Uterus (tissue), 2 donors: ENCODE results near the gene USP47.

ENCODE experiments used
- CTCF ChIP-seq, 4 experiments: fragments of 200-600 bp in 2 of 4; fragments of 450-650 bp in 2 of 4; sonication (generic) in 2 of 4; IDR thresholded peaks; one replicate each; pipeline ENCODE4 v1.5.1; 2016 to 2019; ENCODE audit warnings: antibody characterized with exemption in 4 of 4, mild to moderate bottlenecking in 2 of 4, moderate library complexity in 1 of 4
- POLR2A ChIP-seq, 2 donors: fragments of 450-650 bp; IDR thresholded peaks; one replicate each; pipeline ENCODE4 v1.6.1; 2016; ENCODE audit warnings: antibody characterized with exemption in 2 of 2, mild to moderate bottlenecking in 1 of 2, moderate library complexity in 1 of 2

DNA sequence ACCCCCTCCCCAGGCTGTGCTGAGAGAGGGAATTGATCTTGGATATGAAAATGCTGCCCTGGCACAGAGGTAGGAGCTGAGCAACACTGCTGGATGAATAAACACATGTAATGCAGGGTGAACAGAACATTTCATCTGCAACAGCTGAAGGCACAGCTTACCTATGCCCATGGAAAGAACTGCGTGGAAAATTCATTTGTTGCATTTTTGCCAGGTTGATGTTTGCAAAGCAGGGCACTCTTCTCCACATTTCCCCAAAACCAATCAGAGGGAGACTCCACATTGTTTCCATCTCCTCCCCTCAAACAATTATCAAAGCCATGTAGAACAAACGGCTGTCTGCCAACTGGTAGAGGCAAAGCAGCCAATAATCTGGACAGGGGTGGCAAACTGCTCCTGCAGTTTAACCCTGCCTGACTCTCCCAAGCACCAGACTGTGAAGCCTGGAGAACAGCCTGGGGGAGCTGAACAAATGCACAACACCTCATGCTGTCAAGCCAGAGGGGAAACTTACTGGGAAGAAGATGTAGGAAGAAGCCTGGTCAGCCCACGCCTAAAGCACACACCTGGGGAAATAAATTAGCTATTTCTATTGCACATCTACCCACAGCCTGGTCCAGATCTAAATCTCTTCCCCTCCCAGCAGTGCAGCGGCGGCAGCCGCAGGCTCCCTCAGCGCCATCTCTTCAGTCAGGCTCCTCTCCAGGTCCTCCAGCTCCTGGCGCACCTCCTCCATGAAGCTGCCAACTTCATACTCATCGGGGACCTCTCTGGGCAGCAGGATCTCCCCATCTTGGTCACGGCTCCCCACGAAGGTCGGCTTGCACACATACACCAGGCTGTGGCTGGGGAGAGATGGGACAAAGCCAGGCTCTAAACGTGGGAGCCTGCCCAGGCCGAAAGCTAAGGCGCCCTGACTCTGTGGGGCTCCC is 122.3 kb downstream of the USP47 start:
- TF ChIP-seq CTCF (IDR thresholded peaks at IDR 0.05) = no peak
- TF ChIP-seq POLR2A (IDR thresholded peaks at IDR 0.05) = no peak
